OCI-LY7 (cell line): ENCODE measurements around the gene EFCAB11. TPM values are rescaled to one million over a fixed set of nuclear protein-coding genes. Genes with fewer than 3 reads are reported as not detected.

Experiments used
- BruUV-seq: library from RNA; stranded (reverse); fragments of 400-500 nt; replicated peaks from 2 replicates; lab custom pipeline; 2021; lab: Mats Ljungman, UMichigan
- CTCF ChIA-PET: fragments of 300-600 bp; sonication (Branson Sonifier 250); formaldehyde crosslinking; loops from one replicate; lab custom pipeline; 2022; ENCODE audit warnings: antibody characterized with exemption; ENCODE audit not compliant: unreplicated experiment; lab: Charles Lee
- POLR2A ChIA-PET: fragments of 300-600 bp; sonication (Branson Sonifier 250); formaldehyde crosslinking; loops from one replicate; lab custom pipeline; 2022; ENCODE audit warnings: antibody characterized with exemption; lab: Charles Lee
- DNase-seq: peaks from one replicate; pipeline ENCODE4 v3.0.0-alpha.2; 2015; ENCODE audit warnings: low spot score
- H2AFZ ChIP-seq: fragments of 200-600 bp; sonication (generic), shearing (Covaris generic); 2 replicates; pipeline ENCODE4 v1.6.1; 2014; ENCODE audit warnings: mild to moderate bottlenecking, antibody characterized with exemption, low read length, moderate library complexity
- H3K27ac ChIP-seq: fragments of 200-600 bp; sonication (generic); 2 replicates; pipeline ENCODE4 v1.5.1; 2014; ENCODE audit warnings: mixed run types, low read depth, mild to moderate bottlenecking, moderate library complexity, low read length, inconsistent platforms; ENCODE audit not compliant: poor library complexity, severe bottlenecking
- H3K36me3 ChIP-seq: fragments of 200-600 bp; sonication (generic); 2 replicates; pipeline ENCODE4 v1.6.1; 2014; ENCODE audit warnings: mild to moderate bottlenecking, antibody characterized with exemption, low read length, moderate library complexity, mixed read lengths; ENCODE audit not compliant: insufficient read depth
- H3K4me1 ChIP-seq: fragments of 200-600 bp; sonication (generic); 2 replicates; pipeline ENCODE4 v1.5.1; 2014; ENCODE audit warnings: mild to moderate bottlenecking, low read length; ENCODE audit not compliant: insufficient read depth, poor library complexity, severe bottlenecking
- H3K4me2 ChIP-seq: fragments of 200-600 bp; sonication (generic); 2 replicates; pipeline ENCODE4 v1.6.1; 2014; ENCODE audit warnings: mild to moderate bottlenecking, low read length
- H3K4me3 ChIP-seq: fragments of 200-600 bp; sonication (generic); 2 replicates; pipeline ENCODE4 v1.5.1; 2014; ENCODE audit warnings: mild to moderate bottlenecking, low read depth, low read length; ENCODE audit not compliant: poor library complexity, severe bottlenecking
- H3K79me2 ChIP-seq: fragments of 200-600 bp; sonication (generic); 2 replicates; pipeline ENCODE4 v1.6.1; 2016; ENCODE audit warnings: low read depth, mild to moderate bottlenecking, low read length, moderate library complexity, mixed read lengths; ENCODE audit not compliant: insufficient read depth
- H3K9me2 ChIP-seq: fragments of 200-600 bp; sonication (generic); 2 replicates; pipeline ENCODE4 v1.6.1; 2016; ENCODE audit warnings: mild to moderate bottlenecking, low read length, mixed read lengths; ENCODE audit not compliant: insufficient read depth
- H3K9me3 ChIP-seq: fragments of 200-600 bp; sonication (generic); 2 replicates; pipeline ENCODE4 v1.6.1; 2014; ENCODE audit warnings: mild to moderate bottlenecking, mixed run types, low read length, mixed read lengths
- H4K20me1 ChIP-seq: fragments of 200-600 bp; sonication (generic); 2 replicates; pipeline ENCODE4 v1.6.1; 2014; ENCODE audit warnings: mild to moderate bottlenecking, antibody characterized with exemption, low read length, moderate library complexity, mixed read lengths; ENCODE audit not compliant: insufficient read depth
- EZH2phosphoT487 ChIP-seq: fragments of 200-600 bp; sonication (generic); IDR thresholded peaks from 2 replicates; pipeline ENCODE4 v1.6.1; 2018; ENCODE audit warnings: low read depth, borderline replicate concordance, mild to moderate bottlenecking, mixed run types, antibody characterized with exemption, low read length, moderate library complexity, mixed read lengths
- intact Hi-C: fragments of 100-400 bp; cut with micrococcal nuclease; formaldehyde crosslinking; loops from one replicate; pipeline ENCODE4 v1.10.0; 2022; ENCODE audit not compliant: unreplicated experiment
- total RNA-seq, 2 experiments: library from RNA; depleted of rRNA in 1 of 2; stranded (reverse); fragments of >200 nt in 1 of 2; shearing (Covaris generic) in 1 of 2; gene quantifications; 2 replicates each; pipeline ENCODE4 v1.2.3, GENCODE V29; 2014 to 2022
- TF ChIP-seq, protein P1 (sequence below): fragments of 200-600 bp; sonication (generic); conservative IDR thresholded peaks from 2 replicates; pipeline ENCODE4 v1.5.1; 2014; ENCODE audit warnings: mild to moderate bottlenecking, antibody characterized with exemption, low read length, moderate library complexity, mixed read lengths

Gene EFCAB11
- total RNA-seq, 2 experiments from 2014 or later, result 9.3 to 29.5 TPM

DNA sequence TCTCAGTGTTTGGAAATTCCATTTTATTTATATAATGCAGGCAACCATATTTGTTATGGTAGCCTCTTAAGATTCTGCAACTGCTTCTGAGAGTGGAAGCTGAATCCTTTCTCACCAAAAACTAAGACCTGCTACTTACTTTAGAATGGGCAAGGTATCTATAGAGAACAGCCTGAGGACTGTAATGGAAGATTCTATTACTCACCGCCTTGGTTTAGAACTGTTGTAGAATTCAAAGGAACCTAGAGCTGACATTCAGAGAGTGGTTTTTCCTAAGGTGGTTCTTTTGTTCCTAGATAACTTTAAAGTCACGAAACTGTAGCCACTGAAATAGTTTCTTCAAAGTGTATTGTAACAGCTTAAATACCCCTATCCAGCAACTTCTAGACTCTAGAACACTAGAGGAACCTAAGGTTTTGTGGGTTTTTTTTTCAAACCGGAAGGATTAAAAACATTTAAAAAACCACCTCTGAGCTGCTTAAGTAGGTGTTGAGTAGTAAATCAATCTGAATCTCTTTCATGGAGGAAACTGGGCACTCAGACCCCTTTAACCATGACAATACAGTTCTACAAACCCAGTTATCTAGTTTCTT, 5.4 kb upstream of the EFCAB11 start:
- H4K20me1 ChIP-seq, result 0 out of 2 replicates have a peak, but pooled peaks cover 5% of the 10 kb centered on the region
- peaks cover 13% of the 10 kb centered on the region for H3K4me1 ChIP-seq
- peaks cover 49% of the 10 kb centered on the region for H3K79me2 ChIP-seq
- intact Hi-C loops, result loop anchor here (5.0 to 10.0 kb wide), 2 partner anchors 437 to 525 kb away; partner anchors contain the start of gene CALM1
- no peak overlapping the region for H3K4me3 ChIP-seq
- ChIA-PET POLR2A (interaction anchor here (0.6 to 1.6 kb wide), 2 partner anchors 8 to 443 kb away, joined by 3 to 5 read pairs; no protein-coding TSS in a partner anchor), CTCF (no interaction called here)
- H3K4me2 ChIP-seq, result no peak overlapping the region
- H3K36me3 ChIP-seq, result peaks cover 83% of the 10 kb centered on the region
- TF ChIP-seq, protein P1, sequence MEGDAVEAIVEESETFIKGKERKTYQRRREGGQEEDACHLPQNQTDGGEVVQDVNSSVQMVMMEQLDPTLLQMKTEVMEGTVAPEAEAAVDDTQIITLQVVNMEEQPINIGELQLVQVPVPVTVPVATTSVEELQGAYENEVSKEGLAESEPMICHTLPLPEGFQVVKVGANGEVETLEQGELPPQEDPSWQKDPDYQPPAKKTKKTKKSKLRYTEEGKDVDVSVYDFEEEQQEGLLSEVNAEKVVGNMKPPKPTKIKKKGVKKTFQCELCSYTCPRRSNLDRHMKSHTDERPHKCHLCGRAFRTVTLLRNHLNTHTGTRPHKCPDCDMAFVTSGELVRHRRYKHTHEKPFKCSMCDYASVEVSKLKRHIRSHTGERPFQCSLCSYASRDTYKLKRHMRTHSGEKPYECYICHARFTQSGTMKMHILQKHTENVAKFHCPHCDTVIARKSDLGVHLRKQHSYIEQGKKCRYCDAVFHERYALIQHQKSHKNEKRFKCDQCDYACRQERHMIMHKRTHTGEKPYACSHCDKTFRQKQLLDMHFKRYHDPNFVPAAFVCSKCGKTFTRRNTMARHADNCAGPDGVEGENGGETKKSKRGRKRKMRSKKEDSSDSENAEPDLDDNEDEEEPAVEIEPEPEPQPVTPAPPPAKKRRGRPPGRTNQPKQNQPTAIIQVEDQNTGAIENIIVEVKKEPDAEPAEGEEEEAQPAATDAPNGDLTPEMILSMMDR, result no peak
- TF ChIP-seq EZH2phosphoT487, result no peak
- DNase-seq, result no peak
- BruUV-seq, result no TSS peak
- no peaks in the 10 kb centered on the region for H3K9me2 ChIP-seq
- H3K9me3 ChIP-seq, result peaks cover 20% of the 10 kb centered on the region
- no peak overlapping the region for H3K27ac ChIP-seq
- H2AFZ ChIP-seq, result no peak overlapping the region

DNA sequence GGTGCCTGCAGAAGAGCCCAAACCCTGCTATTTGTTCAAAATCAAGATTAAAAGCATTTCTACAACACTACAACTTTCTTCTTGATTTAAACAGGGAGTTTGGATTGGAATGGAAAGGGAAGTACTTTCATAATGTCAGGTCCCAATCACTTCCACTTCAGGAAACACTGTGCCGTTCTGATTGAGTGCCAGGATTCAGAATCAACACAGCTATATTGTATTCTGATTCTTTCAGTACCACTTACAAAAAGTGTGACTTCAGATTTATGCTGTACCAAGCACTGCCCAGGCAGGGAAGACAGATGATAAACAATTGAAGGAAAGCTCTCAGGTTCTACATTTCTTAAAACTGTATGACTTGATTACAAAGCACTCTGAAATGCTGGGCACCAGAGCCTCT, 4.4 kb upstream of the EFCAB11 start:
- DNase-seq, result no peak
- Histone ChIP-seq H3K36me3 (peaks cover 73% of the 10 kb centered on the region), H3K79me2 (peaks cover 44% of the 10 kb centered on the region), H4K20me1 (no peaks in the 10 kb centered on the region), H3K9me2 (no peaks in the 10 kb centered on the region), H3K4me1 (peaks cover 13% of the 10 kb centered on the region), H3K27ac (no peak overlapping the region), H3K4me2 (no peak overlapping the region), H3K9me3 (peaks cover 20% of the 10 kb centered on the region), H2AFZ (no peak overlapping the region), H3K4me3 (no peak overlapping the region)
- no TSS peak for BruUV-seq
- intact Hi-C loops, result loop anchor here (5.0 to 10.0 kb wide), 2 partner anchors 438 to 524 kb away; partner anchors contain the start of gene CALM1
- TF ChIP-seq EZH2phosphoT487, result no peak
- TF ChIP-seq, protein P1, result no peak
- ChIA-PET CTCF (no interaction called here), POLR2A (interaction anchor here (1.6 kb wide), 1 partner anchor 9 kb away, joined by 3 read pairs; no protein-coding TSS in a partner anchor)

DNA sequence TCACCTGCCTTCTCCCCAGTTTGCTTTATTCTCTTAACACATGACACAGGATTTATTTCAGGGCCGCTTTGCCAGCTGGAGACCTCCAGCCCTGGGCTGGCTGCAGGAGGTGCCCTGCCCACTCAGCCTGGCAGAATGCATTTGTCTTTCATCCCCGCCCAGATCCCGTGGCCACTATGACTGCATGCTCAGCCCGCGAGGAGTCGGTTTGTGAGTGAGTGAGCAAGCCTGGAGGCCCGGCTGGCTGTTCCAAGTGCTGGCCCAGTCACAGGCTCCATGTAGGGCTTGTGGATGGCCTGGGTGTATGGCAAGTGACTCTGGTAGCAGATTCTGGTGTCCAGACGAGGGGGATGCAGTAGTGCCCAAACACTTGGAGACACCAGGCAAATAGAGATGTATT, 3.3 kb upstream of the EFCAB11 start:
- Histone ChIP-seq H3K36me3 (peaks cover 61% of the 10 kb centered on the region), H4K20me1 (no peaks in the 10 kb centered on the region), H3K9me2 (no peaks in the 10 kb centered on the region), H3K79me2 (peaks cover 51% of the 10 kb centered on the region), H3K4me2 (no peak overlapping the region), H3K4me1 (peaks cover 24% of the 10 kb centered on the region), H2AFZ (no peak overlapping the region), H3K27ac (no peak overlapping the region), H3K4me3 (peak overlapping the region; percentile 76), H3K9me3 (peaks cover 20% of the 10 kb centered on the region)
- intact Hi-C loops, result loop anchor here (5.0 to 10.0 kb wide), 2 partner anchors 440 to 523 kb away; partner anchors contain the start of gene CALM1
- DNase-seq, result no peak
- POLR2A ChIA-PET, result interaction anchor here (0.7 to 1.8 kb wide), 2 partner anchors 8 to 75 kb away, joined by 4 to 6 read pairs; no protein-coding TSS in a partner anchor
- TF ChIP-seq, protein P1, result no peak
- CTCF ChIA-PET, result no interaction called here
- BruUV-seq, result no TSS peak
